EH (cell line): ENCODE data around the gene NR2E1.

Experiments used
- DNase-seq: peaks from one replicate; pipeline ENCODE4 v3.0.0-alpha.2; 2015; ENCODE audit warnings: low read depth

The NR2E1 gene

GRCh38 chr6:108171291-108171917 is 5.6 kb downstream of the NR2E1 start:
- no peak for DNase-seq

GRCh38 chr6:108171918-108172516 is 6.2 kb downstream of the NR2E1 start:
- no peak for DNase-seq

- DNase-seq: peak; percentile 58
Observed at GRCh38 chr6:108174371-108175175, 8.8 kb downstream of the NR2E1 start.

GRCh38 chr6:108175176-108175591 is 9.4 kb downstream of the NR2E1 start:
- no peak for DNase-seq

- DNase-seq: no peak
Observed at GRCh38 chr6:108175592-108176279, 9.9 kb downstream of the NR2E1 start.

GRCh38 chr6:108176281-108177089 is 10.7 kb downstream of the NR2E1 start:
- DNase-seq: no peak

GRCh38 chr6:108179741-108180140 is 13.9 kb downstream of the NR2E1 start:
- no peak for DNase-seq

- no peak for DNase-seq
Observed at GRCh38 chr6:108180266-108180665, 14.4 kb downstream of the NR2E1 start.

- DNase-seq: no peak
Observed at GRCh38 chr6:108180776-108181175, 15.0 kb downstream of the NR2E1 start.

GRCh38 chr6:108186226-108186625 is 20.4 kb downstream of the NR2E1 start:
- no peak for DNase-seq

- no peak for DNase-seq
Observed at GRCh38 chr6:108187519-108187918, 21.7 kb downstream of the NR2E1 start.

- no peak for DNase-seq
Observed at GRCh38 chr6:108193131-108193530, 27.3 kb downstream of the NR2E1 start.

- no peak for DNase-seq
Observed at GRCh38 chr6:108193835-108194234, 28.0 kb downstream of the NR2E1 start.

- no peak for DNase-seq
Observed at GRCh38 chr6:108194503-108194902, 28.7 kb downstream of the NR2E1 start.

- no peak for DNase-seq
Observed at GRCh38 chr6:108195209-108195608, 29.4 kb downstream of the NR2E1 start.

GRCh38 chr6:108198761-108199498 is 33.1 kb downstream of the NR2E1 start:
- no peak for DNase-seq

GRCh38 chr6:108200186-108200585 is 34.4 kb downstream of the NR2E1 start:
- no peak for DNase-seq

GRCh38 chr6:108200631-108201030 is 34.8 kb downstream of the NR2E1 start:
- DNase-seq: peak; percentile 68

GRCh38 chr6:108203189-108204112 is 37.6 kb downstream of the NR2E1 start:
- DNase-seq: no peak

GRCh38 chr6:108207013-108207412 is 41.2 kb downstream of the NR2E1 start:
- no peak for DNase-seq
